ENCODE data around the gene PIK3C2A.
A peak's percentile ranks its signal among the peaks of the same experiment; 100 is the strongest.

The PIK3C2A gene

GRCh38 chr11:17221968-17222367, 14.2 kb upstream of the PIK3C2A start:
- Histone ChIP-seq H3K4me3 (replicated peaks; ENCODE audit: insufficient read depth, low read length) (no peak overlapping the region), H3K27me3 (ENCODE audit: insufficient read depth, poor library complexity, severe bottlenecking) (no peaks in the 10 kb centered on the region), H3K27ac (replicated peaks) (peak overlapping the region; percentile 69)
- peak in 1 of 2 experiments; percentile 88 for DNase-seq (ENCODE audit: low read depth in 1 of 2, low spot score in 1 of 2)
- TF ChIP-seq CTCF (IDR thresholded peaks at IDR 0.05; ENCODE audit: insufficient read depth, low read length), result no peak
- TF ChIP-seq SPI1 (IDR thresholded peaks at IDR 0.05; ENCODE audit: borderline replicate concordance, low read depth), result peak; percentile 73; the same call in 1 of the 2 replicates

- TF ChIP-seq SPI1 (IDR thresholded peaks at IDR 0.05; ENCODE audit: borderline replicate concordance, low read depth) (no peak), REST (IDR thresholded peaks at IDR 0.05; ENCODE audit: insufficient replicate concordance, low read depth) (no peak), CTCF (IDR thresholded peaks at IDR 0.05; ENCODE audit: insufficient read depth, low read length) (no peak), POLR2AphosphoS5 (IDR thresholded peaks at IDR 0.05; ENCODE audit: low read depth) (no peak), GABPA (IDR thresholded peaks at IDR 0.05; ENCODE audit: low read depth) (no peak)
- no peaks in the 10 kb centered on the region for H3K27me3 ChIP-seq (ENCODE audit: insufficient read depth, poor library complexity, severe bottlenecking)
These were observed 11.2 kb upstream of the PIK3C2A start for GRCh38 chr11:17219016-17219415.

GRCh38 chr11:17218403-17218802, 10.6 kb upstream of the PIK3C2A start:
- H3K27me3 ChIP-seq (ENCODE audit: insufficient read depth, poor library complexity, severe bottlenecking), result no peaks in the 10 kb centered on the region
- TF ChIP-seq CTCF (IDR thresholded peaks at IDR 0.05; ENCODE audit: insufficient read depth, low read length) (no peak), POLR2AphosphoS5 (IDR thresholded peaks at IDR 0.05; ENCODE audit: low read depth) (no peak), SPI1 (IDR thresholded peaks at IDR 0.05; ENCODE audit: borderline replicate concordance, low read depth) (no peak), REST (IDR thresholded peaks at IDR 0.05; ENCODE audit: insufficient replicate concordance, low read depth) (no peak), GABPA (IDR thresholded peaks at IDR 0.05; ENCODE audit: low read depth) (no peak)
- H3K4me3 ChIP-seq (replicated peaks; ENCODE audit: insufficient read depth, low read length), result no peak overlapping the region
- DNase-seq (ENCODE audit: low read depth in 1 of 2, low spot score in 1 of 2), result no peak
- H3K27ac ChIP-seq (replicated peaks), result no peak overlapping the region

More at GRCh38 chr11:17219016-17219415, 11.2 kb upstream of the PIK3C2A start:
- H3K27ac ChIP-seq (replicated peaks), result no peak overlapping the region
- no peak for DNase-seq (ENCODE audit: low read depth in 1 of 2, low spot score in 1 of 2)
- no peak overlapping the region for H3K4me3 ChIP-seq (replicated peaks; ENCODE audit: insufficient read depth, low read length)

GRCh38 chr11:17217401-17217800, 9.6 kb upstream of the PIK3C2A start:
- Histone ChIP-seq H3K27me3 (ENCODE audit: insufficient read depth, poor library complexity, severe bottlenecking) (no peaks in the 10 kb centered on the region), H3K27ac (replicated peaks) (no peak overlapping the region), H3K4me3 (replicated peaks; ENCODE audit: insufficient read depth, low read length) (no peak overlapping the region)
- no peak for DNase-seq (ENCODE audit: low read depth in 1 of 2, low spot score in 1 of 2)
- TF ChIP-seq CTCF (IDR thresholded peaks at IDR 0.05; ENCODE audit: insufficient read depth, low read length), result no peak
- no peak for TF ChIP-seq REST (IDR thresholded peaks at IDR 0.05; ENCODE audit: insufficient replicate concordance, low read depth)
- no peak for TF ChIP-seq GABPA (IDR thresholded peaks at IDR 0.05; ENCODE audit: low read depth)
- TF ChIP-seq SPI1 (IDR thresholded peaks at IDR 0.05; ENCODE audit: borderline replicate concordance, low read depth), result no peak
- TF ChIP-seq POLR2AphosphoS5 (IDR thresholded peaks at IDR 0.05; ENCODE audit: low read depth), result no peak

Data from HL-60 (cell line).